Measurements from ENCODE around the gene CIB4.

The CIB4 gene

GRCh38 chr2:26619521-26619951 lies 21.6 kb downstream of the CIB4 start:
- DNase-seq: no peak

DNA sequence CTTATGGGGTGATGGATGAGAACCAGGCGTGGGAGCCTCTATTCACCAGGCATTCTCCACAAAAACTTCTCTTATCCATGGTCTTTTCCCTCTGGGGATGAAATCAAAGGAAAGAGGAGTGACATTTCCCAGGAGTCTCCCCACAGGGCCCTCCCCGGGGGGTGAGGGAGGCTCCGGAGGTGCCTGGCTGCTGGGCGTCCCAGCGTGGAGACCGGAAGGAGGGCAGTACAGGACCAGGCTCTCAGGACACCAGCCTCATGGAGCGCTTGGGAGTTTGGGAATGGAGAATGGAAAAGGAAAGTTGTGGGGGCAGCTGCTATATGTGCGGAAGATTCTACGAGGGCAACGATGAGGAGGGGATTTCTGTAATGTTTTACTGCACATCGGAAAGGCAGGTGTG lies 22.1 kb downstream of the CIB4 start:
- DNase-seq: no peak

GRCh38 chr2:26618611-26619010 lies 22.6 kb downstream of the CIB4 start:
- DNase-seq: no peak

DNA sequence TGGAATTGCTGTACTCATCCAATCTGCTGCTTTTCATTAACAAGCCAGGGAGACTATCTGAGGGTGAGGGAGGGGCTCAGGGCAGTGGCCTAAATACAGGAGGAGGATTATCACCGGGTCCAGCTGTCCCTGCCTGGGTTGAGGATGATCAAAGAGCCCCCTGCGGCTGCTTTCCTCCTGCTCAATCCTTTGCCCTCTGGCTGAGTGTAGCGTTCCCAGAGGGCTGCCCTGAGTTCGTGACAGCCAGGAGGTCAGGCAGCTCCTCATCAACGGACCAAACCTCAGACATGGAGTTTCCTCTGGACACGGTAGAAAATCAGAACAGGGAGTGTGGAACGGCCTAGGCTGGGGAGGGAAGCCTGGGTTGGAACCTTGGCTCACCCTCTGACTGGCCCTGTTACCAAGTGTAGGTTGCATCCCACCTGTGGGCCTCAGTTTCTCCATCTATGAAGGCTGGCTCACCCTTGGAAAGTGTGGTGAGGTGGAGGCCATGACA lies 23.5 kb downstream of the CIB4 start:
- peak; percentile 97 for DNase-seq

GRCh38 chr2:26616706-26617587 lies 24.2 kb downstream of the CIB4 start:
- no peak for DNase-seq

- DNase-seq: no peak
These were observed 25.1 kb downstream of the CIB4 start for GRCh38 chr2:26615860-26616705.

DNA sequence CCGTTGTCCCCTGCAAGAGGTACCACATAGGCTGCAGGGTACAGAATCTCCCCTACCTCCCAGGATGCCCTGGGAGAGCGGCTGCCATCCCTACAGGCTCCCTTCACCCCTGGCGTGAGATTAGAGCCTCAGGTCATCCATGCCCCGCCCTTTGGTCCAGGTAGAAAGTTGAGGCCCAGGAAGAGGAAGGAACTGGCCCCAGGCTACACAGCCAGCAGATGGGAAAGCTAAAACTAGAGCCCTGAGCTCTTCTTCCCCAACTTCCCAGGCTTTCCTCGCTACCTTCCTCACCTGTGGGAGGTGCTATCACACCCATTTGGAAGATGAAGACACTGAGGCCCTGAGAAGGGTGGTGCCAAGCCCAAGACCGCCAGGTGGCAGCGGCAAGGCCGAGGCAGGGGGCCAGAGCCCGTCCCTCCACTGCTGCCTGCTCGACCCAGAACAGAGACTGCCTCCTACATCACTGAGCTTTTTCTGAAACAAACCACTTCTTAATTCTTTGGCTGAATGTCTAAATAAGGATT lies 25.8 kb downstream of the CIB4 start:
- no peak for DNase-seq

GRCh38 chr2:26614216-26615138 lies 26.7 kb downstream of the CIB4 start:
- no peak for DNase-seq

DNA sequence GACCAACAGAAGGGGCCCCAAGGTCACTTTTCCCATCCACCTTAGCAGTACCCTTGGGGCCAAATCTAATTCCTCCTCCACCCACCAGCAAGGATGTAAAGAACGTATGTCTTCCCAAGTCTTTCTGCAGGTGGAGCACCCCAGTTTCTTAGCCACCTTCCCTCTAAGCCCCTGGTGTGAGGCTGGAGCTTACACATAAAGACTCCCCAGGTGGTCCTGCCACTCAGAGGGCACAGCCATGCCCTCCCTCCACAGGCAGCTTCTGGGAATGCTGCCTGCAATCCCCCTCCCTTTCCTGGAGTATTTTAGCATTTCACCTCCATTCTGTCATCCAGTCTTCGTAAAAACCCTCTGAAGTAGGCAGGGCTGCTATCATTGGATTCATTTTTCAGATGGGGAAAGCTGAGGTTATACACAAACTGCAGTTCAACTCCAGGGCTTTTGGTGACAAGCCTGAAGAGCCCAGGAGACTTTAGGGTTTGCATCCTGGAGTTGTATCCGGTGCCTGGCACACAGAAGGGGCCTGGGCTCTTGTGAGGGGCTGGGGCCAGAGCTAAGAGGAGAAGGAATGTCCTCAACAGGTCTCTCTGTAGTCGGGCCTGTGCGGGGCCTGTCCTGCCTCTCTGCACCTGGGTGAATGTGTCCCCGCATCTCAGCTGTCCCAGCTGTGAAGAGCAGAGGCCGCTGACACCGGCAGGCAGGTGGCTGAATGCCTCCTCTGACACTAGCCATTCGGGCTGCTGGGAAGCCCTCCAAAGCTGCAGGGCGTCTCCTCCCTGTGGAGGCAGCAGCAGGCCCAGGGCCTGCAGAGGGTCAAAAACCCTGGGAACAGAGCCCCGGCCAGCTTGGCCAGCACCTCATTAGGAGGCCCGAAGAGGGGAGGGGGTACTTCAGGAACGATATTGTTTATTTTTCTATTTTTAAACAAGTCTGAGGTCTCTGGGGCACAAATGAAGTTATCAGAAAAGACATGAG lies 27.6 kb downstream of the CIB4 start:
- DNase-seq: no peak

- DNase-seq: peak; percentile 91
These were observed 28.5 kb downstream of the CIB4 start for GRCh38 chr2:26612522-26613240.

DNA sequence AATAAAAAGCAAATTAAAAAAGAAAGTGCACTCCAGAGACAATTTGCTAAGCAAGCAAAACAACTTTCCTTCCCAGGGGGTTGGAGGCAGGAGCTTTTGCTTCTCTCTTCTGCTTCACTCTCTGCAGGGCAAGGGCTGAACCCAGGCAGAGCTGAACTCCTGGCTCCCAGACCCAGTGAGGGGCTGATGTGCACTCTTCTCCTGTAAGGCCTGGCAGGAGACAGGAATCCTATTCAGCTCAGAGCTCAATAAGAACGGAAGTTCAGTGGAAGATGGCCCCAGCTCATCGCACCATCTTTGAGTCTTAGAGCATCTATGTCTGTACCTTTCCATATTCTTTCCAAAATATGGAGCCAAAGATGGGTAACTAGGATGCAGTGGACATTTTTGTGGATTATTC lies 29.1 kb downstream of the CIB4 start:
- no peak for DNase-seq

DNA sequence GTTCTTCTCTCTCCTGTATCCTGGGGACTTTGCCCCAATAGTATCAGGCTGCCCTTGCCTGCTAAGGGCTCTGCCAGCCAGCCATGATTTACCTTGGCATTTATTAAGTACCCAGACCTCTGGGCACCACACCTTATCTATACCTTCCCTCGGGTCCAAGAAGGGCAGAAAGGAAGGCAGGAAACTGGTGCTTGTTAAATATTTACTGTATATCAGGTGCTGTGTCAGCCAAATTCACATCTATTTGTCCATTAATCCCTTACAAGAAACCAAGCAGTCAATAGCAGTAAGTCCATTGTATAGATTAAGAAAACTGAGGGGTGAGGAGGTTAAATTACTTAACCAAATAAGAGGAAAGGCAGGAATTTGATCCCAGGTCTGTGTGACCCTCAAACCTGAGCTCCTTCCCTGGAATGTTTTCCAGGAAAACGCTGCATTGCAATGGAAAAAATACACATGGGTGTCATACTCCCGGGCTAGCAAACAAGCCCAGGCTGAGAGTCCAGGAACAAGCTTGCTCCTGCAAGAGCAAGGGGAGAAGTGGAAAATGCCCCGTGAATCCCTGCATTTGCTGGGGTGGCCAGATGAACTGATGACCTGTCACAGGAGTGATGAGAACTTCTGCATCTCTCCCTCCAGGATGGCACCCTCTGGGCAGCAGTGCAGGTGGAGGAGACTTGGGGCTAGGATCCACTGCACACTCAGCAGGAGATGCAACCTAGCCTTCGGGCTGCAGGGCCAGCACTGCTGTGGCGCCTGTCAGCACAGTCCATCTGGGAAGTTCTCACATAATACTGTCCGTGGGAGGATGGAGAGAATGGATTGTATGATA lies 30.4 kb downstream of the CIB4 start:
- DNase-seq: no peak

- DNase-seq: no peak
These were observed 31.3 kb downstream of the CIB4 start for GRCh38 chr2:26609839-26610277.

- DNase-seq: no peak
These were observed 31.9 kb downstream of the CIB4 start for GRCh38 chr2:26609205-26609631.

- DNase-seq: no peak
These were observed 32.6 kb downstream of the CIB4 start for GRCh38 chr2:26608557-26608956.

DNA sequence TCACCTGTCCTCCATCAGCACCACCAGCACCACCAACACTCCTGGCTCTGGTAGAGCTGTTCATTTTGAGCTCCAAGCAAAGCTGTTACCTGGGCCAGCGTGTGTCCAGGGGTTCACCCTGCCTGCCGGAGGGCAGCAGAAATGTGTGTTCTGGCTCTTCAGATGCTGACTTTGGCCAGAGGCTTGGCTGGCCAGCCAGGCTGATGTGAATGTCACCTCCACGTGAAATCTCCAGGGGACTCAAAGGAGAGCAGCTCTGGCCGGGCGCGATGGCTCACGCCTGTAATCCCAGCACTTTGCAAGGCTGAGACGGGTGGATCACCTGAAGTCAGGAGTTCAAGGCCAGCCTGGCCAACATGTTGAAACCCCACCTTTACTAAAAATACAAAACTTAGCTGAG lies 33.5 kb downstream of the CIB4 start:
- DNase-seq: no peak

DNA sequence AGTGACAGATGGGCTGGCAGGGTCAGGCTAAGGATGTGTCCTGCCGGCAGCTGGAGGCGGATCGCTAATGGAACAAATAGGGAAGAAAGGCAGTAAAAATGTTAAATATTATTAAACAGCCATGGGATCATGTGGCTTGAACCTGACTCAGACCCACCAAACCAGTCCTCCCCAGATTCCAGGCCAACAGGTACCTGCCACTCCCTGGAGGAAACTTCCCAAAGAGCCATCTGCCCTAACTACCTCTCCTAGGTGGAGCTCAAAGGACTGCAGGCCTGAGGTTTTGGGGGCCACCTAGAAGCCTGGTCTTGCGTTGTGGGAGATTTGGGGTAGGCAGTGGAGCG lies 34.3 kb downstream of the CIB4 start:
- no peak for DNase-seq

DNA sequence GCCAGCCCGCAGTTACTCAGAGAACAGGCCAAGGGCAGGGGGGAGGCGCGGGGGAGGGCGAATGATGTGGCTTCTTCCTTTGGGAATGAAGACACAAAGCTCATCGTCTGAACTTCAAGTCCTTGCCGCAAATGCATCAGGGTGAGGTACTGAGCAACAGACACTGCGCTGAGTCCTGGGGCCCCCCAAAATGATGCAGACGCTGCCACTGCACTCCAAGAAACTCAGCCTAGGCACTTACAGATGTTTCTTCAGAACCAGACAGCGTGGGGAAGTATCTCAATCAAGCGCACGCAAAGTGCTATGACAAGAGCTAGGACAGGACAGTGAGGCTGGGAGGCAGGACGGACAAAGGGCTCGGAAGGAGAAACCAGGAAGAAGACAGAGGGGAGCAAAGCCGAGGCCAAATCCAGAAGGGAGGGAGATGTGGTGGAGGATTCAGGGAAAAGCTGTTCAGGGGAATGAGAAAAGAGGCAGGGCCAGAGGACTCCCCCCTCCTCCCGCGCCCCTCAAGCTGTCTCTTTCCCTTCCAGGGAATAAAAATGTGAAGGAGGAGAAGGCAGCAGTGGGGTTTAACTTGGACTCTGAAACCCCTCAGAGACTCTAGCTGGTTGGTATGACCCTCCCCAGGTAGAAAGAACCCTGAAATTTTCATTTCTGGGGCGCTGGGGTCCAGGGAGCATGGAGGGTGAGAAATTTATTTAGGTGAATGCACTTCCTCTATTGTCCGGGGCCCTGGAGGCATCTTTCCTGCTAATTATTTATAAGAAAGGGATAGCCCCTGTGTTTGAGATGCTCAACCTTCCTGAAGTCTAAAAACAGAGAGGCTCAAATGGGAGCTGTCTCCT lies 34.9 kb downstream of the CIB4 start:
- peak; percentile 67 for DNase-seq

All from NCI-H524 treated with DMSO at 0.1 percent for 48 hours (cell line).